SU-DHL-6 (cell line): Measurements from ENCODE around the gene ZNF618.

ENCODE experiments used
- H2AFZ ChIP-seq: fragments of 200-600 bp; sonication (generic); 2 replicates; pipeline ENCODE4 v1.6.1; 2014; ENCODE audit warnings: low read depth, mild to moderate bottlenecking, moderate library complexity, mixed read lengths, antibody characterized with exemption, low read length; ENCODE audit not compliant: severe bottlenecking
- H3F3A ChIP-seq: fragments of 200-600 bp; shearing (Covaris generic); 2 replicates; pipeline ENCODE4 v1.6.0; 2016; ENCODE audit warnings: antibody characterized with exemption, mild to moderate bottlenecking; ENCODE audit not compliant: insufficient read depth
- H3K27ac ChIP-seq: fragments of 200-600 bp; sonication (generic); 2 replicates; pipeline ENCODE4 v1.5.1; 2016; ENCODE audit warnings: low read depth, mild to moderate bottlenecking, low read length, moderate library complexity, mixed read lengths
- H3K27me3 ChIP-seq: fragments of 200-600 bp; sonication (generic), shearing (Covaris generic); 2 replicates; pipeline ENCODE4 v1.6.0; 2014; ENCODE audit warnings: mild to moderate bottlenecking, low read length
- H3K36me3 ChIP-seq: fragments of 200-600 bp; sonication (generic); 2 replicates; pipeline ENCODE4 v1.6.1; 2014; ENCODE audit warnings: mild to moderate bottlenecking, low read length, mixed read lengths
- H3K4me2 ChIP-seq: fragments of 300-600, 200-600 bp; shearing (Covaris generic), sonication (generic); 2 replicates; pipeline ENCODE4 v1.6.0; 2014; ENCODE audit warnings: low read length, low read depth, mild to moderate bottlenecking; ENCODE audit not compliant: poor library complexity, severe bottlenecking
- H3K4me3 ChIP-seq: fragments of 200-600 bp; sonication (generic); 2 replicates; pipeline ENCODE4 v1.5.1; 2014; ENCODE audit warnings: antibody characterized with exemption, low read length, mild to moderate bottlenecking, mixed read lengths; ENCODE audit not compliant: insufficient read depth, poor library complexity, severe bottlenecking
- H3K79me2 ChIP-seq: fragments of 200-600 bp; sonication (generic); 2 replicates; pipeline ENCODE4 v1.6.1; 2014; ENCODE audit warnings: mild to moderate bottlenecking, low read length, moderate library complexity; ENCODE audit not compliant: insufficient read depth
- H3K9ac ChIP-seq: fragments of 200-600 bp; sonication (generic); 2 replicates; pipeline ENCODE4 v1.7.0; 2014; ENCODE audit warnings: mild to moderate bottlenecking, low read length
- H3K9me2 ChIP-seq: fragments of 200-600 bp; sonication (generic); replicated peaks from 2 replicates; pipeline ENCODE4 v1.6.1; 2014; ENCODE audit warnings: low read length; ENCODE audit not compliant: insufficient read depth
- H3K9me3 ChIP-seq: fragments of 200-600 bp; sonication (generic); 2 replicates; pipeline ENCODE4 v1.6.1; 2014; ENCODE audit warnings: low read length, mixed read lengths; ENCODE audit not compliant: insufficient read depth
- H4K20me1 ChIP-seq: fragments of 200-600 bp; sonication (generic); 2 replicates; pipeline ENCODE4 v1.6.1; 2014; ENCODE audit warnings: low read depth, mild to moderate bottlenecking, antibody characterized with exemption, low read length, moderate library complexity, mixed read lengths
- CTCF ChIP-seq: fragments of 200-600 bp; sonication (generic); IDR thresholded peaks from one replicate; pipeline ENCODE4 v1.5.1; 2017; ENCODE audit warnings: antibody characterized with exemption, mild to moderate bottlenecking, low read length, moderate library complexity; ENCODE audit not compliant: insufficient read depth, poor library complexity, severe bottlenecking
- EZH2phosphoT487 ChIP-seq: fragments of 200-600 bp; sonication (generic), shearing (Covaris generic); conservative IDR thresholded peaks from 2 replicates; pipeline ENCODE4 v1.6.1; 2018; ENCODE audit warnings: mild to moderate bottlenecking, antibody characterized with exemption, low read length, moderate library complexity, mixed read lengths

Gene ZNF618

DNA sequence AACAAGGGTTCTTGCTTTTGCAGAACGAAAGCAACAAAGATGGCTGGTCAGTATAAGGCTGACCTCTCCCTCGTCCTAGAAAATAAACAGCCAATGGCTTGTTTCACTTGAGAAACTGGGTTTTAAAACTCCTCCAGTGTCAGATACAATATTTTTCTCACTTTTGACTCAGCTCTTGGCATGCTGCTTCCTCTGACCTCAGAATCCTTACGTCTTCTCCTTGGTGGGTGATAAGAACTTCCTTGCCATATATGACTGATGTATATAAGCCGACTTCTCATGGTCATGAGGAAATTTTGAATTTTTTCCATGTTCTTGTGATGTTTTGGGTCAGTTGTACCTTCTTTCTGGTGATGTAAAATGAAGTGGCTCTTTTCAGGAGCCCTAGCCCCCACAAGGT is 3.8 kb downstream of the ZNF618 start:
- no peaks in the 10 kb centered on the region for H3K79me2 ChIP-seq

DNA sequence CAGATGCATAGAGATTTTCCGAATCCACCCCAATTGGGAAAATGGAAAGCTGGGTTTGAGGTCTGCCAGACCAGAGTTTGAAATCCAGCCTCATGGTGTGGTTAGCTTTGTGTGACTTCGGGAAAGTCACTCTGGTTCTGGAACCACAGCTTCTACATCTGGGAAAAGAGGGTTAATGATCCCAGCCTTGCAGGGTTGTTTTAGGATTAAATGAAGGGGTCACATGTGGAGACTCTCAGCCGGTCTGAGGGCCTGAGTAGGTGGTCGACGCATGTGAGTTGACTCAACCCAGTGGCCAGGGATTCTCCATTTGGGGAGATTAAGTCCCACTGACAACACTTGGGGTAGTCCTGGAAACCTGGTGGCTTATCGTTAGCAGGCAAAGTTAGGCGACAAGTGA is 6.1 kb downstream of the ZNF618 start:
- Histone ChIP-seq H3K4me3 (no peak overlapping the region), H4K20me1 (no peaks in the 10 kb centered on the region), H3K9me3 (no peaks in the 10 kb centered on the region), H2AFZ (no peak overlapping the region), H3K27ac (no peak overlapping the region), H3K36me3 (no peaks in the 10 kb centered on the region), H3K9ac (no peak overlapping the region), H3K9me2 (no peaks in the 10 kb centered on the region), H3K4me2 (no peak overlapping the region), H3K27me3 (no peaks in the 10 kb centered on the region), H3F3A (no peaks in the 10 kb centered on the region), H3K79me2 (no peaks in the 10 kb centered on the region)
- TF ChIP-seq EZH2phosphoT487 (no peak), CTCF (no peak)

More for the DNA sequence above, 3.8 kb downstream of the ZNF618 start:
- Histone ChIP-seq H3K9me2 (no peaks in the 10 kb centered on the region), H3K9me3 (no peaks in the 10 kb centered on the region), H3K4me2 (no peak overlapping the region), H3K27me3 (no peaks in the 10 kb centered on the region), H3F3A (no peaks in the 10 kb centered on the region), H3K9ac (no peak overlapping the region), H3K4me3 (no peak overlapping the region), H4K20me1 (no peaks in the 10 kb centered on the region), H3K36me3 (no peaks in the 10 kb centered on the region), H2AFZ (no peak overlapping the region), H3K27ac (no peak overlapping the region)
- TF ChIP-seq EZH2phosphoT487 (no peak), CTCF (no peak)

- Histone ChIP-seq H3K4me3 (no peak overlapping the region), H3F3A (no peaks in the 10 kb centered on the region), H2AFZ (no peak overlapping the region), H3K27ac (no peak overlapping the region), H4K20me1 (no peaks in the 10 kb centered on the region), H3K36me3 (no peaks in the 10 kb centered on the region), H3K27me3 (0 out of 2 replicates have a peak, but pooled peaks cover 2% of the 10 kb centered on the region), H3K4me2 (no peak overlapping the region), H3K79me2 (no peaks in the 10 kb centered on the region), H3K9me2 (no peaks in the 10 kb centered on the region), H3K9ac (no peak overlapping the region), H3K9me3 (no peaks in the 10 kb centered on the region)
- TF ChIP-seq CTCF (no peak), EZH2phosphoT487 (no peak)
Measured at GRCh38 chr9:113882636-113883164, 6.6 kb downstream of the ZNF618 start.
